Measurements from ENCODE around the gene IREB2.
A peak's percentile ranks its signal among the peaks of the same experiment; 100 is the strongest.

DNA sequence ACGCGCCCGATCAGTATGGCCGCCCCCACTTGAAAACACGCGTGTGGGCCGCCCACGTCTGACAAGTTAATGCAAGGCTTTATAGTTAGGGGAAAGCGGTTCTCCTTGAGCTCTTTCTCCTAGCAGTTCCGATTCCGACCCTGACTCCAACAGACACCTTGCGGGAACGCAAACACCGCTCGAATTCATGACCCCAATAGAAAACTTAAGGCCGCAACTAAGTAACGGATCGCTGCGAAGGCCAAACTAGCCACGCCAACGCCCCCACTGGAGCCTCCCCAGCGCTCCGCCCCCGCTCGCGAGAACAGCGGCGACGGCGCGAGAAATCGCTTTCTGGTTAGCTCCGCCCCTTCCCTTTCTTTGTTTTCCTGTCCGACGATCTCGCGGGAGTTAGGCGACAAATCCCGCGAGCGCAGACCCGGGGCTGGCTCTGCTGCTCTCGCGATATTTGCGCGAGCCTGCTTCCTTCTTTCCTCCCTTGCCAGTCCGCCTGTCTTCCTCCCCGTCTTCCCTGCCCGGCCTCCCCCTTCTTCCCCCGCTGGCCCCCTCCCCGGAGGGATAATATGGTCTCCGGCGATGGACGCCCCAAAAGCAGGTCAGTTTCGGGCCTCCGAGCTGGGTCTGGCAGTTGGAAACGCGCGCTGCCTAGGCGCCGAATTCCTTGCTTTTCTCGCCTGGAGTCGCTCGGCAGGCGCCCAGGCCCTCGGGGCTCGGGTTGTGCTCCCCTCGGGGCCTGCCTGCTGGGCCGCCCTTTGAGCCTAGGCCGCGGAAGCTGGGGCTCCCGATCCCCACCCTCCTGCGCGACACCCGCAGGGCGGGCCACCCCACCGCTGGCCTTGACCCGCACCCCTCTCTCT is at the start of gene IREB2:
- TF ChIP-seq, protein P1, sequence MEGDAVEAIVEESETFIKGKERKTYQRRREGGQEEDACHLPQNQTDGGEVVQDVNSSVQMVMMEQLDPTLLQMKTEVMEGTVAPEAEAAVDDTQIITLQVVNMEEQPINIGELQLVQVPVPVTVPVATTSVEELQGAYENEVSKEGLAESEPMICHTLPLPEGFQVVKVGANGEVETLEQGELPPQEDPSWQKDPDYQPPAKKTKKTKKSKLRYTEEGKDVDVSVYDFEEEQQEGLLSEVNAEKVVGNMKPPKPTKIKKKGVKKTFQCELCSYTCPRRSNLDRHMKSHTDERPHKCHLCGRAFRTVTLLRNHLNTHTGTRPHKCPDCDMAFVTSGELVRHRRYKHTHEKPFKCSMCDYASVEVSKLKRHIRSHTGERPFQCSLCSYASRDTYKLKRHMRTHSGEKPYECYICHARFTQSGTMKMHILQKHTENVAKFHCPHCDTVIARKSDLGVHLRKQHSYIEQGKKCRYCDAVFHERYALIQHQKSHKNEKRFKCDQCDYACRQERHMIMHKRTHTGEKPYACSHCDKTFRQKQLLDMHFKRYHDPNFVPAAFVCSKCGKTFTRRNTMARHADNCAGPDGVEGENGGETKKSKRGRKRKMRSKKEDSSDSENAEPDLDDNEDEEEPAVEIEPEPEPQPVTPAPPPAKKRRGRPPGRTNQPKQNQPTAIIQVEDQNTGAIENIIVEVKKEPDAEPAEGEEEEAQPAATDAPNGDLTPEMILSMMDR (IDR thresholded peaks at IDR 0.05) = peak in 1 of 5 experiments; percentile 45
- peak in 1 of 2 donors; percentile 50 for TF ChIP-seq POLR2A (IDR thresholded peaks at IDR 0.05)
